Pancreas (tissue), 10 donors: Measurements from ENCODE around the gene KIF3A. TPM values are rescaled to one million over a fixed set of nuclear protein-coding genes. Genes with fewer than 3 reads are reported as not detected.

Experiments used
- ATAC-seq, 4 donors: fragments of 200-7000 bp; cut with Tn5 transposase; one replicate each; pipeline versions ENCODE4 v1.8.0 to v1.9.1; 2020; ENCODE audit warnings: mild to moderate bottlenecking in 4 of 4, moderate library complexity in 4 of 4
- DNase-seq, 6 donors: peaks; one replicate each; pipeline ENCODE4 v3.0.0-alpha.2; 2020
- FAIRE-seq: peaks from 2 replicates; lab custom pipeline; 2012; peaks lifted over from hg19 to GRCh38; lab: Jason Lieb, UNC
- H3K27ac ChIP-seq, 4 donors: fragments of 200-600 bp; sonication (generic); 1 replicate in 3 of 4; 2 replicates in 1 of 4; pipeline versions ENCODE4 v1.5.0 to v1.8.0; 2020
- H3K27me3 ChIP-seq, 4 donors: fragments of 200-600 bp; one replicate each; pipeline ENCODE4 v1.8.0; 2021
- H3K36me3 ChIP-seq, 3 donors: fragments of 200-600 bp; sonication (generic) in 1 of 3; one replicate each; pipeline versions ENCODE4 v1.5.0 to v1.8.0; 2020 to 2021
- H3K4me1 ChIP-seq, 3 donors: fragments of 200-600 bp; one replicate each; pipeline ENCODE4 v1.8.0; 2021
- H3K4me3 ChIP-seq, 4 donors: fragments of 200-600 bp; sonication (generic) in 2 of 4; one replicate each; pipeline versions ENCODE4 v1.5.0 to v1.8.0; 2020 to 2021
- H3K9me3 ChIP-seq, 4 donors: fragments of 200-600 bp; one replicate each; pipeline ENCODE4 v1.8.0; 2021
- WGBS, 2 donors: extraction: QIAGEN DNeasy Blood & Tissue Kit; methylation state at CpG; one replicate each; pipeline ENCODE4 v1.1.7; 2013; 5-methylcytosine and 5-hydroxymethylcytosine counted together
- intact Hi-C, 3 donors: fragments of 100-400 bp; cut with DNase I; formaldehyde crosslinking; loops; one replicate each; pipeline versions ENCODE4 v1.11.1 to v1.14.2; 2022
- polyA plus RNA-seq, 2 donors: library from polyadenylated mRNA; stranded (reverse); fragments of 200-250 nt; gene quantifications; one replicate each; pipeline ENCODE4 v1.2.3, GENCODE V29; 2013
- total RNA-seq, 6 donors: library from RNA; stranded (reverse); fragmentation: NEBNext Ultra II Directional in 4 of 6; extraction: Animal tissue kit (Norgen Biotek cat#: 25700) in 4 of 6; gene quantifications; one replicate each; pipeline versions ENCODE4 v1.2.1 to v1.2.4, GENCODE V29; 2021 to 2023
- TF ChIP-seq, protein P1 (sequence below), 4 donors: fragments of 200-600 bp; sonication (generic) in 3 of 4; IDR thresholded peaks; one replicate each; pipeline versions ENCODE4 v1.5.0 to v1.8.0; 2021; ENCODE audit warnings: antibody characterized with exemption in 4 of 4
- donor health status: healthy with polysubstance abuse.
- donor health status: DM: no; HTN: no; CAD: no; lungs with moderate emphysema.
- donor health status: DM: no; HTN: no; CAD: no.
- donor health status: control.
- donor health status: control.
- donor health status: Bipolar disorder and iron deficiency.
- donor health status: DM: yes; HTN: yes; CAD: no.
- donor health status: DM: no; HTN: no; CAD: no.
- donor health status: DM: no; HTN: no; CAD: no.
- donor health status: DM: yes; HTN: yes; CAD: no.

The KIF3A gene
- total and polyA plus RNA-seq, 8 donors = 2.4 to 6.3 (median 4.1) TPM

DNA sequence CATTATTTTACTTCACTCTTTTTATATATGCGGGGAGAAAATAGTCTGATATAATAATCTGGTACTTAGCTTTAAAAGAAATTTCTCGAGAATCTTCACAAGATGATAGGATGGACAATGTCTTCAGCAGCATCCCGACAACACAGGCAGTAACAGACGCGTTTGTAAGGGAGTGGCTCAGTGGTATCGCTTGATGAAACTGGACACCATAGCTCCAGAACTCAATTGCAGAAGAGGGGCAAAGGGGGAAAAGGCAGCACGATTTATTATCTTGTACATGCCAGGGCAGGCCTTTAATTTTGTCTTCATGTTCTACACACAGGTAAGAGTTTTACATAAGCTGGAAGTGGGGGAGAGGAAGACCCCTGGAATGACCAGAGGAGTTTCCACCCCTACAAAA is 47.8 kb downstream of the KIF3A start:
- TF ChIP-seq, protein P1, sequence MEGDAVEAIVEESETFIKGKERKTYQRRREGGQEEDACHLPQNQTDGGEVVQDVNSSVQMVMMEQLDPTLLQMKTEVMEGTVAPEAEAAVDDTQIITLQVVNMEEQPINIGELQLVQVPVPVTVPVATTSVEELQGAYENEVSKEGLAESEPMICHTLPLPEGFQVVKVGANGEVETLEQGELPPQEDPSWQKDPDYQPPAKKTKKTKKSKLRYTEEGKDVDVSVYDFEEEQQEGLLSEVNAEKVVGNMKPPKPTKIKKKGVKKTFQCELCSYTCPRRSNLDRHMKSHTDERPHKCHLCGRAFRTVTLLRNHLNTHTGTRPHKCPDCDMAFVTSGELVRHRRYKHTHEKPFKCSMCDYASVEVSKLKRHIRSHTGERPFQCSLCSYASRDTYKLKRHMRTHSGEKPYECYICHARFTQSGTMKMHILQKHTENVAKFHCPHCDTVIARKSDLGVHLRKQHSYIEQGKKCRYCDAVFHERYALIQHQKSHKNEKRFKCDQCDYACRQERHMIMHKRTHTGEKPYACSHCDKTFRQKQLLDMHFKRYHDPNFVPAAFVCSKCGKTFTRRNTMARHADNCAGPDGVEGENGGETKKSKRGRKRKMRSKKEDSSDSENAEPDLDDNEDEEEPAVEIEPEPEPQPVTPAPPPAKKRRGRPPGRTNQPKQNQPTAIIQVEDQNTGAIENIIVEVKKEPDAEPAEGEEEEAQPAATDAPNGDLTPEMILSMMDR (IDR thresholded peaks at IDR 0.05) = no peak
- H3K9me3 ChIP-seq = no peaks in the 10 kb centered on the region
- H3K27ac ChIP-seq = no peak overlapping the region
- WGBS, 2 donors = 87 to 88% methylated on average over 7 of the region's 7 CpGs
- H3K36me3 ChIP-seq = no peaks in the 10 kb centered on the region
- intact Hi-C loops = no loop called here
- no peak for DNase-seq
- H3K4me1 ChIP-seq = no peaks in the 10 kb centered on the region
- no peak for FAIRE-seq
- H3K27me3 ChIP-seq = no peaks in the 10 kb centered on the region
- ATAC-seq = no peak
- no peak overlapping the region for H3K4me3 ChIP-seq

DNA sequence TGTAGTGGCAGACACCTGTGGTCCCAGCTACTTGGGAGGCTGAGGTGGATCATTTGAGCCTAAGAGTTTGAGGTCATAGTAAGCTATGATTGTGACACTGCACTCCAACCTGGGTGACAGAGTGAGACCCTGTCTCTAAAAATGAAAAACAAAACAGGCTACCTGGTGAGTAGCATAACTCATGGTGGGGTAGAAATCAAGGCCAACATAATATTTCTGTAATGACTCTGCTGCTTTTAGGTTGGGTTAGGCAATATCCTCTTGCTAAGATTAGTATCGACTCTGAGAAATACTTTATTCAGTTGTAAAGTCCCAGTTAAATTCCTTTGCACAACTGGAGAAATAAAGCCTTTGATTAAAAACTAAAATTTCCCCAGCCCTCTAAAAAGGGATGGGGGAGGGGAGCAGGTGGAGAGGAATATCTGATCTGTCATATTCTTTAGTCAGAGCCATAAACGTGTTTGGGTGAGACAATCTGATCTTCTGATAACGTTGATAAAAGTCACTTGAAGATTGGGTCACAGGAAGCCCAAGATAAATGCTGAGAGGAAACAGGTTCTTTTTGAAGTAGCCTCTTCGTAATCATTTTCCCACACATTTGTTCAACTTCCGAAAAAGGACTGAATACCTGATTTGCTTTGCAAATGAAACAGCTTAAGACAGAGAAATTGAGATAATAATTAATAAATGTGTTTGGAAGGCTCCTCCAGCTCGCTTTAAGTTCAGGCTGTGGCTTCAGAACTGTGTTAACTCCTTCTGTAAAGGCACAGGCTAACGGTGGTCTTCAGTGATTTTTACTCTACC is 48.6 kb downstream of the KIF3A start:
- FAIRE-seq = no peak
- ATAC-seq = no peak
- Histone ChIP-seq H3K4me1 (no peaks in the 10 kb centered on the region), H3K27me3 (no peaks in the 10 kb centered on the region), H3K4me3 (no peak overlapping the region), H3K36me3 (no peaks in the 10 kb centered on the region), H3K27ac (no peak overlapping the region), H3K9me3 (no peaks in the 10 kb centered on the region)
- intact Hi-C loops = no loop called here
- 64 to 65% methylated on average over 7 of the region's 7 CpGs for WGBS, 2 donors
- no peak for DNase-seq
- TF ChIP-seq, protein P1 (IDR thresholded peaks at IDR 0.05) = no peak

DNA sequence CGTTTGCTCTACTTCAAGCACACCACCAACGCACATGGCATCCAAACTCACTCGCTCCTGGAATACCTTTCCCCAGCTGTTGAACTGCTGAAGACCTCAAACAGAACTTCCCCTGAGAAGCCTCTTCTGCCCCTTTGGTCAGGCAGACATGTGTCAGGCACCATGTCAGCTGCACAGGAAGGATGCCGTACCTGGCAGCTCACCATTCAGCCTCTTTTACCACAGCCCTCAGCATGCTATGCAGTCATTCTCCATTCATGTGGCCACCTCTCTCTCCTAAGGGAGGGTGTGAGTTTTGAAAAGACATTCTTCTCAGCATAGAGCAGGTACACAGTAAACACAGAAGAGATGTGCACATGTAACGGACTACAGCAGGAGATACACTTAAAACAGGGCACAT is 49.4 kb downstream of the KIF3A start:
- DNase-seq (no peak), FAIRE-seq (no peak), ATAC-seq (no peak)
- TF ChIP-seq, protein P1 (IDR thresholded peaks at IDR 0.05) = no peak
- Histone ChIP-seq H3K36me3 (no peaks in the 10 kb centered on the region), H3K4me3 (no peak overlapping the region), H3K27me3 (no peaks in the 10 kb centered on the region), H3K4me1 (no peaks in the 10 kb centered on the region), H3K27ac (no peak overlapping the region), H3K9me3 (no peaks in the 10 kb centered on the region)
- WGBS, 2 donors = 84 to 85% methylated on average over 5 of the region's 5 CpGs
- intact Hi-C loops = no loop called here

DNA sequence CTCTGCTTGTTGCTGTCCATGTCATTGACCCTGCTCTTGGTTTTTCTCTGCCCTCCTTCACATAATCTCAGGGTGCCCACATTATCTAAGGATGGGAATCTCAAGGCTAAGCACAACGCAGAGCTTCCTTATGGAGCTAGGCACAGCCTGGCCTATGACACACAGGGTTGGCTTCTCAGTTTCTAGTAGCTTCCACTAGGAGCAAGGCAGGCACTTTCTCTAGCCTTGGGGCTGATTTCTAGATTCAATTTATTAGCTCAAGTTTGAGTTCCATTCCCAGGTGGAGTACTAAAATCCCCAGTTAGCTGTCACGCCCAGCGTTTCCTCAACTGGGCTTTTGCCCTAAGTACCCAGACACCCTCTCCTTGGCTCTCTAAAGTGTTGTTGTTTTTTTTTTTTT is 51.2 kb downstream of the KIF3A start:
- H3K4me3 ChIP-seq = no peak overlapping the region
- intact Hi-C loops = no loop called here
- TF ChIP-seq, protein P1 (IDR thresholded peaks at IDR 0.05) = no peak

More for the DNA sequence above, 51.2 kb downstream of the KIF3A start:
- 92% methylated on average over 3 of the region's 3 CpGs for WGBS, 2 donors
- no peaks in the 10 kb centered on the region for H3K9me3 ChIP-seq
- no peak for DNase-seq
- no peaks in the 10 kb centered on the region for H3K4me1 ChIP-seq
- no peak for ATAC-seq
- FAIRE-seq = no peak
- H3K27me3 ChIP-seq = no peaks in the 10 kb centered on the region
- no peak overlapping the region for H3K27ac ChIP-seq
- no peaks in the 10 kb centered on the region for H3K36me3 ChIP-seq
